Epithelial cell of esophagus (primary cell): ENCODE measurements around the gene TMPO.
"Not testable (repeated sequence)": the region's sequence is repeated elsewhere in the genome, so short reads cannot be mapped to it uniquely, and the experiment has no call there.

Experiments
- DNase-seq: peaks from one replicate; pipeline ENCODE4 v3.0.0; 2010; ENCODE audit warnings: low read depth
- H3K4me3 ChIP-seq: 2 replicates; pipeline ENCODE4 v1.5.1; 2011; ENCODE audit warnings: mild to moderate bottlenecking, low read length, control low read depth
- TF ChIP-seq, protein P1 (sequence below): IDR thresholded peaks from 2 replicates; pipeline ENCODE4 v1.5.1; 2011; ENCODE audit warnings: low read depth, mild to moderate bottlenecking, low read length, control low read depth, inconsistent platforms; ENCODE audit not compliant: insufficient read depth; ENCODE audit errors: missing control alignments

The TMPO gene

DNA sequence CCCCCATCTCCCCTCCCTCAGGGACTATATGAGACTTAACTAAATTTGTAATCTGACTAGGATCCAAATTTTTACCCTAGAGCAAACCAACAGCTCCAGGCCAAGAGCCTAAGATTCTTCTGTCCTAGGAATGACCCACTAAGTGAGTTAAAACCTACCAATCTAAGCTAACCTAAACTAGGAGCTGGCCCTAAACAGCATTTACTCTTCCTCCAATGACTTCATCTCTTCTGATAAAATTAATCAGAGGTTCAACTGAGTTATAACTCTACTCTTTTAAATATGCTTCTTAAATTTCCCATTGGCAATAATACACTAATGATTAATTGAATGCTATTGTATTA is 39.9 kb upstream of the TMPO start:
- TF ChIP-seq, protein P1, sequence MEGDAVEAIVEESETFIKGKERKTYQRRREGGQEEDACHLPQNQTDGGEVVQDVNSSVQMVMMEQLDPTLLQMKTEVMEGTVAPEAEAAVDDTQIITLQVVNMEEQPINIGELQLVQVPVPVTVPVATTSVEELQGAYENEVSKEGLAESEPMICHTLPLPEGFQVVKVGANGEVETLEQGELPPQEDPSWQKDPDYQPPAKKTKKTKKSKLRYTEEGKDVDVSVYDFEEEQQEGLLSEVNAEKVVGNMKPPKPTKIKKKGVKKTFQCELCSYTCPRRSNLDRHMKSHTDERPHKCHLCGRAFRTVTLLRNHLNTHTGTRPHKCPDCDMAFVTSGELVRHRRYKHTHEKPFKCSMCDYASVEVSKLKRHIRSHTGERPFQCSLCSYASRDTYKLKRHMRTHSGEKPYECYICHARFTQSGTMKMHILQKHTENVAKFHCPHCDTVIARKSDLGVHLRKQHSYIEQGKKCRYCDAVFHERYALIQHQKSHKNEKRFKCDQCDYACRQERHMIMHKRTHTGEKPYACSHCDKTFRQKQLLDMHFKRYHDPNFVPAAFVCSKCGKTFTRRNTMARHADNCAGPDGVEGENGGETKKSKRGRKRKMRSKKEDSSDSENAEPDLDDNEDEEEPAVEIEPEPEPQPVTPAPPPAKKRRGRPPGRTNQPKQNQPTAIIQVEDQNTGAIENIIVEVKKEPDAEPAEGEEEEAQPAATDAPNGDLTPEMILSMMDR, result no peak
- no peak for DNase-seq
- no peak overlapping the region for H3K4me3 ChIP-seq

DNA sequence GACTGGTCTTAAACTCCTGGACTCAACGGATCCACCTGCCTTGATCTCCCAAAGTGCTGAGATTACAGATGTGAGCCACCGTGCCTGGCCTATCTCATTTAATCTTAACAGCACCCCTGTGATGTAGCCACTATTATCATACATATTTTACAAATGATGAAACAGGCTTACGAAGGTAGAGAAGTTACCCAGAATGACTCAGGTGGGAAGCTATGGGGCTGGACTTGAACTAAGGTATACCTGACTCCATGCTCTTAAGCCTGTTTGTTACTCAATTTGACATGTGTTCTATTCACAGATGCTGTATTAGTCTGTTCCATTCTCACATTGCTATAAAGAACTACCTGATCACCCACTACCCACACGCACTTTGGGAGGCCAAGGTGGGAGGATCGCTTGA is 36.8 kb upstream of the TMPO start:
- no peak overlapping the region for H3K4me3 ChIP-seq

DNA sequence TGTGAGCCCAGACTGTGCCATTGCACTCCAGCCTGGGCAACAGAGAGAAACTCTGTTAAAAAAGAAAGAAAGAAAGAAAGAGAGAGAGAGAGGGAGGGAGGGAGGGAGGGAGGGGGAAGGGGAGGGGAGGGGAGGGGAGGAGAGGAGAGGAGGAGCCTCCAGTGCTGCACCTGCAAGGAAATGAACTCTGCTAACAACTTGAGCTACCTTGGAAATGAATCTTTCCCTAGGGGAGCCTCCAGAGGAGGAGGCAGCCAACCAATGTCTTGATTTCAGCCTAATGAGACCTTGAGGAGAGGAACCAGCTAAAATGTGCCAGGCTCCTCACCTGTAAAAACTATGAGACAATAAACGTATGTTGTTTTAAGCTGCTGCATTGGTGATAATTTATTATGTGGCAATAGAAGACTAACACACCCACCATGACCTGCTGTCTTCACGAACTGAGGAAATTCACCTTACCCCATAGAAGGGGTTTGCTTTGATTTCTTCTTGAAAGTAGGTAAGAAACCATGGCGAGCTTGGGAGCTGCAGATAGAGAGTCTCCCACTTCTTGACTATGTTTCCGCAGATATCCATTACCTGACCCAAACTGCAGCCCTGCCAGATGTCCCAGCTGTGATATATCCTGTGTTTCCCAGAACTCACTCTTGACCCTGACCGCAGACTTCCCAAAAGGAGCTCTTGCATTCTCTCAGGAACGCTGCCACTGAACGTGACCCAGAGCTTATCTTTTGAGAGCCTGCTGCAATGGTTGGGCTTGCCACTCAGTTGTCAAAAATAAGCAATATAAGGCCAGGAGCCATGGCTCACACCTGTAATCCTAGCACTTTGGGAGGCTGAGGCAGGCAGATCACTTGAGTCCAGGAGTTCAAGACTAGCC is 31.5 kb upstream of the TMPO start:
- no peak for DNase-seq
- TF ChIP-seq, protein P1, result no peak
- no peak overlapping the region for H3K4me3 ChIP-seq

More for the DNA sequence above, 36.8 kb upstream of the TMPO start:
- peak; percentile 79 for DNase-seq
- TF ChIP-seq, protein P1, result no peak

DNA sequence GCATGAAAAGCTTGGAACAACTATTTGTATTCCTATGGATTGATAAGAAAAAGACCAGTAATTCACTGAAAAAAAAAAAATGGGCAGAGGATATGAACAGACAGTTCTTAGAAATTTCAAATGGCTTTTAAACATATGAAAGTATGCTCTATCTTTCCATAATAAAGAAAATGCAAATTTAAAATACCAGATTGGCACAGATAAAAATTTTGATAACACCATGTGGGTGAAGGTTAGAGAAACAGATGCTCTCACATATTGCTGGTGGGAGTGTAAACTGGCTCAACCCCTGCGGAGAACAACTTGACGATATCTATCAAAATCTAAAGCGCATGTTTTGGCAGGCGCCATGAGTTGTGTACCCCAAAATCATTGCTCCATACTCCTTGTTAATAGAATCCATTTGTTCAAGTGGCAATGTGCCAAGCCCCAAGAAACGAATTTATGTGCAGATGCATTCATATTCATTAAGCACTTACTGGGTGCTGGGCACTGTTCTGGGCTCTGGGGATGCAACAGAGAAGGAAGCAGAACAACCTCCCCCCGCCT is 29.5 kb upstream of the TMPO start:
- DNase-seq, result no peak
- TF ChIP-seq, protein P1, result no peak
- H3K4me3 ChIP-seq, result no peak overlapping the region

DNA sequence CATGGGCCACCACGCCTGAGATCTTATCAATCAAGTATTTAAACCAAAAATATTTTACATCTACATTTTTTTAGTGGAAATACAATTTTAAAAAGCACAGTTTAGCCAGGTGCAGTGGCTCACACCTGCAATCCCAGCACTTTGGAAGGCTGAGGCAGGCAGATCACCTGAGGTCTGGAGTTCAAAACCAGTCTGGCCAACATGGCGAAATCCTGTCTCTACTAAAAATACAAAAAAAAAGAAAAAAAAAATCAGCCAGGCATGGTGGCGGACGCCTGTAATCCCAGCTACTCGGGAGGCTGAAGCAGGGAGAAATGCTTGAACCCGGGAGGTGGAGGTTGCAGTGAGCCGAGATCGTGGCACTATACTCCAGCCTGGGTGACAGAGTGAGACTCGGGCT is 27.0 kb upstream of the TMPO start:
- not testable (repeated sequence) for DNase-seq, H3K4me3 ChIP-seq

DNA sequence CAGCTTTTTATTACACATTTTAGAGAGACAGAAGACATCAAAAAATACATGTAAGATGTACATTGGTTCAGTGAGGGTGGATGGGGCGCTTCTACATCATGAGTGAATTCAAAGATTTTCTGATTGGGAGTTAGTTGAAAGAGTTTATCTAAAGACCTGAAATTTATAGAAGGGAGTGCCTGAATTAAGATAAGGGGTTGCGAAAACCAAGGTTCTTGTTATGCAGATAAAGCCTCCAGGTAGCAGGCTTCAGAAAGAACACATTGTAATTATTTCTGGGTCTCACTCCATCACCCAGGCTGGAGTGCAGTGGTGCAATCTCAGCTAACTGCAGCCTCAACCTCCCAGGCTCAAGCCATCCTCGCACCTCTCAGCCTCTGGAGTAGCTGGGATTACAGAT is 26.2 kb upstream of the TMPO start:
- H3K4me3 ChIP-seq, result no peak overlapping the region
- TF ChIP-seq, protein P1, result no peak
- no peak for DNase-seq

DNA sequence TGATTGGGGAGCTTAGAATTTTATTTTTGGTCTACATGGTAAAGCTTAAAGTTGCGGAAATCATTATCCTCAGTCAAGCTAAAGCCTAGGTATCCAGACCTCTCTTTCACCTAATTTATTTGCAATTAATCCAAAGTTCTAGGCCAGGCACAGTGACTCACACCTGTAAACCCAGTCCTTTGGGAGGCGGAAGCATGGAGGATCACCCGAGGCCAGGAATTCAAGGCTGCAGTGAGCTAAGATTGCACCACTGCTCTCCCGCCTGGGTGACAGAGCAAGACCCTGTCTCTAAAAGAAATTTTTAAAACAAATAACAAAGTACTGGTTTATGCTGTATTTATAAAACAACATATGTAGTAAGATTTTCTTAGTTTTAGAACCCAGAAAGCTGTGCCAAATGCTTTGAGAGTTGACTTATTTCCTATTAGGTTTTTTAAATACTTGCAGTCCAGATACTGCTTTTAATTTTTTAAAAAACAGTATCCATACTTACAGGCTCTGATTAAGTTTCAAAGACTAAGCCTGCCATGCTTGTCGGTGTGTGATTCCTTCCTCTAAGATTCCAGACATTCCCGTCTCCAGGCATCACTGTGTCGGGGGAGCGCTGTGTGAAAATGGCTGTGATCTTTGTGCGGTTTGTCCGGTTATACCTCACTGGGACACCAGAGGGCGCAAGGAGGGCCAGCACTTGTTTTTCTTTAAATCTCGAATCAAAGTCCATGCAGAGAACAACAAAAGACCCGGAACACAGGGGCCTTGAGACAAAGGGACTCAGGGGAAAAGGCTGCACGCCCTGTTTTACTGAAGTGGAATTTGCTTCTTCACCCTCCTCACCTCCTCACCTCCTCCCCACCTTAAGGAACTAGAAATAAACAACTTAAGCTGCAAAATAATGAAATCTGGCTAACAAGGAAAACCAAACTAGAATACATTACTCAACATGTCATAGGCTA is 24.6 kb upstream of the TMPO start:
- H3K4me3 ChIP-seq, result peak overlapping the region; percentile 21
- TF ChIP-seq, protein P1, result peak; percentile 92
- DNase-seq, result peak; percentile 85
